Choroid plexus epithelial cell (primary cell): ENCODE results near the gene SSBP4.

Source experiments
- DNase-seq: peaks from one replicate; pipeline ENCODE4 v3.0.0-alpha.2; 2010; ENCODE audit warnings: low read depth
- H3K4me3 ChIP-seq: 2 replicates; pipeline ENCODE4 v1.5.1; 2011; ENCODE audit warnings: low read depth, mild to moderate bottlenecking, control low read depth, low read length, moderate library complexity
- TF ChIP-seq, protein P1 (sequence below): conservative IDR thresholded peaks from 2 replicates; pipeline ENCODE4 v1.5.1; 2011; ENCODE audit warnings: low read depth, mild to moderate bottlenecking, control low read depth, inconsistent platforms, low read length, moderate library complexity

Gene SSBP4

GRCh38 chr19:18424122-18424889 lies 5.1 kb downstream of the SSBP4 start:
- TF ChIP-seq, protein P1, sequence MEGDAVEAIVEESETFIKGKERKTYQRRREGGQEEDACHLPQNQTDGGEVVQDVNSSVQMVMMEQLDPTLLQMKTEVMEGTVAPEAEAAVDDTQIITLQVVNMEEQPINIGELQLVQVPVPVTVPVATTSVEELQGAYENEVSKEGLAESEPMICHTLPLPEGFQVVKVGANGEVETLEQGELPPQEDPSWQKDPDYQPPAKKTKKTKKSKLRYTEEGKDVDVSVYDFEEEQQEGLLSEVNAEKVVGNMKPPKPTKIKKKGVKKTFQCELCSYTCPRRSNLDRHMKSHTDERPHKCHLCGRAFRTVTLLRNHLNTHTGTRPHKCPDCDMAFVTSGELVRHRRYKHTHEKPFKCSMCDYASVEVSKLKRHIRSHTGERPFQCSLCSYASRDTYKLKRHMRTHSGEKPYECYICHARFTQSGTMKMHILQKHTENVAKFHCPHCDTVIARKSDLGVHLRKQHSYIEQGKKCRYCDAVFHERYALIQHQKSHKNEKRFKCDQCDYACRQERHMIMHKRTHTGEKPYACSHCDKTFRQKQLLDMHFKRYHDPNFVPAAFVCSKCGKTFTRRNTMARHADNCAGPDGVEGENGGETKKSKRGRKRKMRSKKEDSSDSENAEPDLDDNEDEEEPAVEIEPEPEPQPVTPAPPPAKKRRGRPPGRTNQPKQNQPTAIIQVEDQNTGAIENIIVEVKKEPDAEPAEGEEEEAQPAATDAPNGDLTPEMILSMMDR = no peak
- DNase-seq = no peak
- no peak overlapping the region for H3K4me3 ChIP-seq

GRCh38 chr19:18424890-18425514 lies 5.8 kb downstream of the SSBP4 start:
- TF ChIP-seq, protein P1 = no peak
- no peak overlapping the region for H3K4me3 ChIP-seq
- DNase-seq = no peak

DNA sequence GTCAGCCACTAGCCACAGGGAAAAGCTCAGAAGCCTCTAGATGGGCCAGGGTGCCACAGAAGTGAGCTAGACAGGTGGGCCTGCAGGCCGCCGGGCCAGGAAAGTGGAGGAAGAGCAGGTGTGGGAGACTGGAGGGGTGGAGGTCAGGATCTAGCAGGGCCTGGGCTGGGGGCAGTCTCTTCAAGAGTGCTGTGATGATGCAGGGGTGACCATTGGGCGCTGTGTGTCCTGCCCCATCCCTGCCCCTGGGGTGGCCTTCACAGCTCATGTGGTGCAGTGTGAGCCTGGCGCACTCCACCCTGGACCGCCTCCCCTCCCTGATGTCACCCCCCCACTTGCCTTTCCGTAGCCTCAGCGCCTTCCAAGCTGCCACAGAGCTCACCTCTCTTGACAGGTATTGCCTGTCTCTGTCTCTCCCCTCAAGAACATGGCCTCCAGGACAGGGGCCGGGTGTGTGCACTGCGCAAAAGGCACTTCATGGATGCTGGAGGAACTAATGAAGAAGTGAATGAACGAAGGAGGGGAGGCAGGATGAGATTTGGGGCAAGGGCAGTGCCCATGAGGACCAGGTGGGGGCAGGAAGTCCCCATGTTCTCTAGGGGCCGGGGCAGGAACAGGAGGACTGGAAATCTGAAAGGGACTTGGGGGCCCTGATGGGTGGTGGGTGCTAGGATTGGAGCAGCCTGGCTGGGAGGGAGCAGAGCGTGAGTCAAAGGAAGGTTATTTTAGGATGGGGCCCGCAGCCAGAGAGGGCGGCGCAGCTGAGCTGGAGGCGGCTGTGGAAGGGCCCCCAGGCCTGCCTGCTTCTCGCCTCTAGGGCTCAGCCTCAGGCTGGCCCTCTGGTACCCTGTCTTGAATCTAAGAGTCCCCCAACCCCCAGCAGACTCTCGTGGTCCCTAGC lies 6.6 kb downstream of the SSBP4 start:
- peak; percentile 55 for DNase-seq
- no peak overlapping the region for H3K4me3 ChIP-seq
- TF ChIP-seq, protein P1 = no peak

GRCh38 chr19:18426416-18426767 lies 7.2 kb downstream of the SSBP4 start:
- no peak for DNase-seq
- H3K4me3 ChIP-seq = no peak overlapping the region
- TF ChIP-seq, protein P1 = no peak

GRCh38 chr19:18427080-18427742 lies 8.0 kb downstream of the SSBP4 start:
- TF ChIP-seq, protein P1 = no peak
- DNase-seq = no peak

DNA sequence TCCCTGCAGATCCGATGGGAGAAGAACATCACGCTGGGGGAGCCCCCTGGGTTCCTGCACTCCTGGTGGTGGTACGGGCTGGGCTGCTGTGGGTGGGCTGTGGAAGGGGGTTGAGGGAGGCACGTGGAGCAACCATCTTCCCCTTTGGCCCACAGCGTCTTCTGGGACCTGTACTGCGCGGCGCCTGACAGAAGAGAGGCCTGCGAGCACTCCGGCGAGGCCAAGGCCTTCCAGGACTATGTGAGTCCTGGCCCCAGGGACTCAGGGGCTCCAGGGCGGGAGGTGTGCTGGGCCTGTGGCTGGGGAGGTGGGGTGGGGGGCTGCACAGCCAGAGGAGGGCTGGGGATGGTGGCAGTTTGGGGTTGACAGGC lies 8.5 kb downstream of the SSBP4 start:
- no peak for DNase-seq
- TF ChIP-seq, protein P1 = no peak
- no peak overlapping the region for H3K4me3 ChIP-seq

More at GRCh38 chr19:18427080-18427742, 8.0 kb downstream of the SSBP4 start:
- no peak overlapping the region for H3K4me3 ChIP-seq
